ENCODE results near the gene TNFRSF1B.

GRCh38 chr1:12191242-12192032 lies 24.6 kb downstream of the TNFRSF1B start:
- TF ChIP-seq CTCF (IDR thresholded peaks at IDR 0.05 in 2 of 3, conservative IDR thresholded peaks at IDR 0.05 in 1 of 3; ENCODE audit: borderline replicate concordance in 1 of 3, insufficient read depth in 1 of 3, low read depth in 2 of 3, low read length in 2 of 3) (no peak; a peak in 1 of 6 replicates), ATF3 (IDR thresholded peaks at IDR 0.05) (no peak), EZH2phosphoT487 (IDR thresholded peaks at IDR 0.05; ENCODE audit: borderline replicate concordance) (no peak), ELF1 (IDR thresholded peaks at IDR 0.05; ENCODE audit: borderline replicate concordance, low read depth) (no peak), MAX (IDR thresholded peaks at IDR 0.05) (no peak), RAD21 (IDR thresholded peaks at IDR 0.05; ENCODE audit: low read depth) (no peak), JUND (IDR thresholded peaks at IDR 0.05) (no peak), TCF7L2 (IDR thresholded peaks at IDR 0.05; ENCODE audit: borderline replicate concordance, extremely low read depth, insufficient read depth, insufficient read length) (no peak), POLR2A (IDR thresholded peaks at IDR 0.05; ENCODE audit: borderline replicate concordance, extremely low read depth, insufficient read depth, insufficient read length) (no peak), SP1 (IDR thresholded peaks at IDR 0.05; ENCODE audit: low read depth) (no peak), EZH2 (IDR thresholded peaks at IDR 0.05) (no peak), ZNF274 (IDR thresholded peaks at IDR 0.05; ENCODE audit: low read depth, low read length) (no peak), POLR2AphosphoS5 (IDR thresholded peaks at IDR 0.05; ENCODE audit: low read depth, low read length) (no peak)
